Neural cell (in vitro differentiated cells): ENCODE results near the gene PDGFB.

ENCODE experiments used
- CTCF ChIP-seq: fragments of 450-650 bp; IDR thresholded peaks from 2 replicates; pipeline ENCODE4 v1.5.1; 2014; ENCODE audit warnings: antibody characterized with exemption, mild to moderate bottlenecking, moderate library complexity; ENCODE audit not compliant: poor library complexity, severe bottlenecking
- EP300 ChIP-seq: fragments of 450-650 bp; conservative IDR thresholded peaks from 2 replicates; pipeline ENCODE4 v1.6.1; 2014; ENCODE audit warnings: antibody characterized with exemption, mild to moderate bottlenecking, moderate library complexity; ENCODE audit not compliant: poor library complexity, severe bottlenecking
- RAD21 ChIP-seq: fragments of 450-650 bp; conservative IDR thresholded peaks from 2 replicates; pipeline ENCODE4 v1.6.1; 2014; ENCODE audit warnings: antibody characterized with exemption, mild to moderate bottlenecking, moderate library complexity
- SMC3 ChIP-seq: fragments of 450-650 bp; conservative IDR thresholded peaks from 2 replicates; pipeline ENCODE4 v1.6.1; 2014; ENCODE audit warnings: antibody characterized with exemption, mild to moderate bottlenecking, moderate library complexity; ENCODE audit not compliant: poor library complexity

- TF ChIP-seq EP300 (no peak), SMC3 (no peak), CTCF (no peak), RAD21 (no peak)
Measured at GRCh38 chr22:39275814-39276439, 31.1 kb upstream of the PDGFB start.
